Adipocyte (in vitro differentiated cells): ENCODE results near the gene GMPR.

Experiments used
- DNase-seq: peaks from one replicate; pipeline ENCODE4 v3.0.0-alpha.2; 2015; ENCODE audit warnings: low read depth
- H3K27me3 ChIP-seq: replicated peaks from 2 replicates; pipeline ENCODE4 v1.7.0; 2013; ENCODE audit warnings: mild to moderate bottlenecking, low read length, moderate library complexity; ENCODE audit not compliant: control insufficient read depth, insufficient read depth
- H3K36me3 ChIP-seq: 2 replicates; pipeline ENCODE4 v1.7.0; 2013; ENCODE audit warnings: low read length, mild to moderate bottlenecking, moderate library complexity; ENCODE audit not compliant: control insufficient read depth, insufficient read depth, severe bottlenecking
- H3K4me1 ChIP-seq: 2 replicates; pipeline ENCODE4 v1.7.0; 2013; ENCODE audit warnings: mild to moderate bottlenecking, low read length, moderate library complexity; ENCODE audit not compliant: control insufficient read depth, insufficient read depth
- H3K4me3 ChIP-seq: 2 replicates; pipeline ENCODE4 v1.7.0; 2013; ENCODE audit warnings: mild to moderate bottlenecking, low read length, moderate library complexity
- H3K9ac ChIP-seq: 2 replicates; pipeline ENCODE4 v1.7.0; 2013; ENCODE audit warnings: mild to moderate bottlenecking, low read length, moderate library complexity
- H3K9me3 ChIP-seq: 2 replicates; pipeline ENCODE4 v1.7.0; 2013; ENCODE audit warnings: mild to moderate bottlenecking, low read length, moderate library complexity; ENCODE audit not compliant: control insufficient read depth

Gene GMPR

GRCh38 chr6:16324606-16325225 is 86.3 kb downstream of the GMPR start:
- H3K36me3 ChIP-seq: peaks cover 6% of the 10 kb centered on the region
- no peaks in the 10 kb centered on the region for H3K27me3 ChIP-seq
- DNase-seq: no peak
- H3K9me3 ChIP-seq: no peaks in the 10 kb centered on the region
- H3K9ac ChIP-seq: peak overlapping the region; percentile 4
- peaks cover 27% of the 10 kb centered on the region for H3K4me1 ChIP-seq
- H3K4me3 ChIP-seq: no peak overlapping the region

- H3K9me3 ChIP-seq: no peaks in the 10 kb centered on the region
- no peak overlapping the region for H3K4me3 ChIP-seq
- no peak for DNase-seq
- no peak overlapping the region for H3K9ac ChIP-seq
- no peaks in the 10 kb centered on the region for H3K27me3 ChIP-seq
- H3K36me3 ChIP-seq: peaks cover 6% of the 10 kb centered on the region
- peaks cover 11% of the 10 kb centered on the region for H3K4me1 ChIP-seq
These were observed 88.1 kb downstream of the GMPR start for GRCh38 chr6:16326531-16326930.

DNA sequence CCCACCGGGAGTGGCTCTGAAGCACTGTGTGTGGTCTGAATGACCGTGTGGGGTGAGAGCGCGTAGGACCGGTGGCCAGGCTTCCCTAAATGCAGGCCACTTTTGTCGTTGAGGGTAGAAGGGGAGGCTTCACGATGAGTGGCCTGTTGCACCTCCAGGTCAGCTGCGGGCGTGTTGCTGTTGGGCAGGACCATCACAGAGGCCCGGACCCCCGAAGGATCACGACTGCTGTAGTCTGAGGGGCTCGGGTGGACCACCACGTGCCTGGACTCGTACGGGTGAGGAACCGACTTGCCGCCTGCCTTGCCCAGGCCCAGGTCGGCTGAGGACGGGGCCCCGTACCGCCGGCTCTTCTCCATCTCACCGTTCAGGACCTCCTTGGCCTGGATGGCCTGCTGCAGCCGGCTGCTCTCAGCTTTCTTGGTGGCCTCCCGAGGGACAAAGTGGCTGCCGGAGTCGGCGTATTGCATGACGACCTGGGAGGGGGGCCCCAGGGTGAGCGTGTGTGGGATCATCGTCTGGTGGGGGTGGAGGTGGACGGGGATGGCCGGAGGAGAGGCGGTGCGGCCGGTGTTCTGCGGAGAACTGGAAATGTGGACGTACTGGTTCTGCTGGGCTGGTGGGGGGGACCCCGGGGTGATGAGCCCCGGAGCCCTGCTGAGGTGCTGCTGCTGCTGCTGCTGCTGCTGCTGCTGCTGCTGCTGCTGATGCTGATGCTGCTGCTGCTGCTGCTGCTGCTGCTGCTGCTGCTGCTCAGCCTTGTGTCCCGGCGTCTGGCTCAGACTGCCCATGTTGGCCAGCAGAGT is 88.8 kb downstream of the GMPR start:
- H3K27me3 ChIP-seq: no peaks in the 10 kb centered on the region
- H3K36me3 ChIP-seq: peaks cover 6% of the 10 kb centered on the region
- no peak overlapping the region for H3K9ac ChIP-seq
- peaks cover 16% of the 10 kb centered on the region for H3K4me1 ChIP-seq
- no peak overlapping the region for H3K4me3 ChIP-seq
- H3K9me3 ChIP-seq: no peaks in the 10 kb centered on the region
- DNase-seq: no peak

DNA sequence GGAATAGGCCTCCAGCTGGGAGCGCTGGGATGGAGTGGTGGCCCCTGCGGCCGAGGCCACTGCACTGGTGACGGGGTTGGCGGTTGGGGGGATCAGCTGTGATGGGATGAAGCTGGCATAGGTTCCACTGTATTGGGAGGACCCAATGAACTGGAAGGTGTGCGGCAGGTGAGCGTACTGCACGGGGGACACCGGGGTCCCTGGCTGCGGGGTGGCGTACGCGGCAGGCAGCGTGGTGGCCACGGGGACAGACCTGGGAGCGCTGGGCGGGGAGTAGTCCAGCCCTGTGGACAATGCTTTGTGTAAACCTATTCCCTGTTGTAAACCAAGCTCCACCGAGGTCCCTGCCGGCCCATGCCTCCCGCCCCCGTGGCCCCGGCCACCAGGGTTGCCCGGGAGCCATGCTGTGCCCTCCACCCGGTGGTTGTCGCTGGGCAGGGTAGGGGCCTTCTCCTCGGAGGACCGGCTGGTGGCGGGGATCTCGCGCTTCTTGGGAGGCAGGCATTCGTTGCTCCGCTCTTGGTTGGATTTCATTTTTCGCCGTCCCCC is 89.5 kb downstream of the GMPR start:
- no peaks in the 10 kb centered on the region for H3K27me3 ChIP-seq
- H3K4me1 ChIP-seq: peaks cover 19% of the 10 kb centered on the region

DNA sequence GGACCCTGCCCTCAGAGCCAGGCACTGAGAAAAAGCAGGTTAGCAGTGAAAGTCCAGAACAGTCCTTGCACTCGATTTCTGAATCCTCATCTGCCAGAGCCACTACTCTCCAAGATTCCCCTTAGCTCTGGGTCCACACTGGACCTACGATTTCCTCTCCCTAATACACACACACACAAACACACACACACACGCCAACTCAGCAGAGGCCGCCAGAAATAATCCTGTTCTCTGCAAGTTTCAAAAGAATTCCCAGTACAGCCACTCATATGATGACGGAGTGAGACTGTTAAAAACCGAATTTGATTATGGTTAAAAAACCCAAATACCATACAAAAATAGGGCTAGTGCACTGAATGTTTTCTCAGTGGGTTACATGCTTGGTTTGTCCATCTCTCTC is 90.8 kb downstream of the GMPR start:
- no peak overlapping the region for H3K9ac ChIP-seq
- no peak overlapping the region for H3K4me3 ChIP-seq
- DNase-seq: no peak
- H3K36me3 ChIP-seq: peaks cover 6% of the 10 kb centered on the region
- H3K27me3 ChIP-seq: no peaks in the 10 kb centered on the region
- no peaks in the 10 kb centered on the region for H3K9me3 ChIP-seq
- peaks cover 30% of the 10 kb centered on the region for H3K4me1 ChIP-seq

More for the DNA sequence above, 89.5 kb downstream of the GMPR start:
- Histone ChIP-seq H3K9me3 (no peaks in the 10 kb centered on the region), H3K36me3 (peaks cover 6% of the 10 kb centered on the region), H3K9ac (no peak overlapping the region), H3K4me3 (no peak overlapping the region)
- DNase-seq: no peak

DNA sequence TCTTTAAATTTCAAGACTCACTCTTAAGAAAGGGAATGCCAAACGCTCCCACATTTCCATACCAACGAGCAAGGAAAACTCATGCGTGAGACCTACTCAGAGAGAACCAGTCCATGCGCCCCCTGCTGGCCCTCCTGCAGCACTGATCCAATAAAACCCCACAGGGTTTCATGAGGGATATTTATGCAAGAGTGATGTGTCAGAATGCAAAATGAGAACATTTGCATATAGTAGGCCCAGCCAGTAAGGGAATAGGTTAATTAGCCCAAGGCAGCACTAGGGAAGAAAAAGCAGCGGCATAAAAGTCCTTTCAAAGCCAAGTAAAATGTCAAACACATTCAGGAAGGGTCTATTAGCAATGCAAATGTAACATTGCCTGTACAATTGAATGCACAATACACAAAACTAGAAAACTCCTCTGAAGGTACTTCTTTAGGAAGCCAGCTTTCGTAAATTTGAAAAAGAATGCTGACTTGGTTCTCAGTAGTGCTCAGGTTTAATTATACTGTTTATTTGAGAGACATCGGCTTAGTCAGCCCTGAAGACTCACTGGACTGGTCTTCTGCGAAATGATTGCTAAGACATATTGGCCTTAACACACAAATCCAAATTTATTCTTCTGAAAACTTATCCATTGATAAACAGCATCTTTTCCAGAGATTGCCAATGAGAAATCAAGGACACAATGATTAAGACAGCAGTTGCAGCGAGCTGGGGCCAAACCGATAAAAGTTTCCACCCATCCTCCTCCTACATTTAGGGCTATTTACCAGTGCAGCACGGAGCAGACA is 93.2 kb downstream of the GMPR start:
- Histone ChIP-seq H3K9me3 (no peaks in the 10 kb centered on the region), H3K27me3 (no peaks in the 10 kb centered on the region), H3K4me1 (peaks cover 46% of the 10 kb centered on the region), H3K4me3 (peak overlapping the region; percentile 60), H3K9ac (peak overlapping the region; percentile 68), H3K36me3 (no peaks in the 10 kb centered on the region)
- DNase-seq: peak; percentile 91

DNA sequence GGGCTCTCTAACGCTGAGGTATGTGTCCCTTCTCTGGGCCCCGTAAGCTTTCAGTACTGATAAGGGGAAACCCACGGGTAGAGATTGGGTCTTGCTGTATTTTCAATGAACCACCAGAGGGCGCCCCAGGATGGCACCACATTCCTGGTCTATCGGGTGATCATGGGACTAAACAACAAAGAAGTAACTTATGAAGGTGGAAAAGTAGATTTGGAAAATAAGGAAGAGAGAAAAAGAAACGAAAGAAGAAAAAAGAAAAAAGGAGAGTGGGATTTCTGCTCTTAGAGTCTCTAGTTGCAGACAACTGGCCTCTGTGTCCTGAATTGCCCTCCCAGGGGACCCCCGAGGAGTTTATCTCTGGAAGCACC is 93.8 kb downstream of the GMPR start:
- Histone ChIP-seq H3K9ac (peak overlapping the region; percentile 68), H3K9me3 (no peaks in the 10 kb centered on the region), H3K36me3 (no peaks in the 10 kb centered on the region), H3K4me1 (peaks cover 51% of the 10 kb centered on the region), H3K4me3 (peak overlapping the region; percentile 60), H3K27me3 (no peaks in the 10 kb centered on the region)
- peak; percentile 90 for DNase-seq

DNA sequence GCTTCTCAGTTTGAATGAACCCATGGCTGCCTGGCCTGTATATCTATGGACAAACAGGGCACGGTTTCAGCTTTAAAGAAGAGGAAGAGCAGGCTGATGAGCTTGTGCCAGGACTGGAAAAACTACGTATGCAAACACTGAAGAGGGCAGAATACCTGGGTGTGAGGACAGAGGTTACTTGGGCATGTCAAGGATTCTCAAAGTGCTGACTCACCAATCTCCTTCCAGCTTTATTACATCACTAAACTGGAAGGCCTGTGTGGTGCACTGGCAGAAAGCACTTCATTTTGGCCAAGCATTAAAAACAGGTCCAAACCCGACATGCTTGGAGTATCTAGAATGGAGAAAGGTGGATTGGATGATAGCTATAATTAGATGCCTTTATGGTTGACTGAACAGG is 95.2 kb downstream of the GMPR start:
- Histone ChIP-seq H3K9ac (no peak overlapping the region), H3K4me1 (peaks cover 66% of the 10 kb centered on the region), H3K27me3 (no peaks in the 10 kb centered on the region), H3K9me3 (no peaks in the 10 kb centered on the region), H3K4me3 (no peak overlapping the region), H3K36me3 (no peaks in the 10 kb centered on the region)
- peak; percentile 49 for DNase-seq

GRCh38 chr6:16334671-16335070 is 96.3 kb downstream of the GMPR start:
- Histone ChIP-seq H3K36me3 (no peaks in the 10 kb centered on the region), H3K27me3 (no peaks in the 10 kb centered on the region), H3K4me1 (peaks cover 76% of the 10 kb centered on the region), H3K9ac (no peak overlapping the region), H3K9me3 (no peaks in the 10 kb centered on the region), H3K4me3 (peak overlapping the region; percentile 35)
- DNase-seq: peak; percentile 95

DNA sequence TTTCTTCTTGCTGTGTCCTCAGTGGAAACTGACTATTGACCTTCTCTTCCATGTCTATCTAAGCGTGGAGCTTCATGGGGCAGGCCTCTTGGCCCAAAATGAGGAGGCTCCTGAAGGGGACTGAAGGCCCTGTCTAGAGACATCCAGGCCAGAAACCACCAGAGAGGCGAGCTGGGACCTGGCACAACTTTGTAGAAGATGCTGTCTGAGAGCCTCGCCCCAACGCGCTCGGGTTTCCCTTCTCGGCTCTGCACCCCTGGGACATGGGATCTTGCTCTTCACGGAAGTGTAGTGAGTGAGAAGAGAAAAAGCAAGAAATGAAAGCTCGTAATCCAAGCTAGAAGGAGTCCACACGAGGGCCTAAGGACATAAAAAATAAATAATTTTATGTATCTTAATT is 96.8 kb downstream of the GMPR start:
- H3K9me3 ChIP-seq: no peaks in the 10 kb centered on the region
- no peaks in the 10 kb centered on the region for H3K27me3 ChIP-seq
- peaks cover 76% of the 10 kb centered on the region for H3K4me1 ChIP-seq
- H3K4me3 ChIP-seq: no peak overlapping the region
- no peak for DNase-seq
- no peaks in the 10 kb centered on the region for H3K36me3 ChIP-seq
- no peak overlapping the region for H3K9ac ChIP-seq
